Adrenal gland (tissue), 5 donors: ENCODE results near the gene NNMT.

Experiments
- CTCF ChIP-seq, 6 experiments: fragments of 450-650 bp in 4 of 6; fragments of 200-600 bp in 2 of 6; sonication (generic) in 1 of 6; IDR thresholded peaks; 1 replicate in 5 of 6; 2 replicates in 1 of 6; pipeline versions ENCODE4 v1.5.1 to v1.8.0; 2016 to 2021; ENCODE audit warnings: antibody characterized with exemption in 6 of 6, mild to moderate bottlenecking in 2 of 6, moderate library complexity in 1 of 6
- POLR2A ChIP-seq, 2 donors: fragments of 450-650 bp; IDR thresholded peaks; one replicate each; pipeline ENCODE4 v1.6.1; 2017; ENCODE audit warnings: antibody characterized with exemption in 2 of 2, mild to moderate bottlenecking in 2 of 2, moderate library complexity in 1 of 2
- donor health status: DM: no; HTN: no; CAD: no.

- no peak for TF ChIP-seq CTCF (IDR thresholded peaks at IDR 0.05)
- no peak for TF ChIP-seq POLR2A (IDR thresholded peaks at IDR 0.05)
Measured at GRCh38 chr11:114258696-114259095, 37.5 kb upstream of the NNMT start.
